AG20443 (cell line): ENCODE measurements around the gene PDLIM3.
"Not testable (repeated sequence)": the region's sequence is repeated elsewhere in the genome, so short reads cannot be mapped to it uniquely, and the experiment has no call there.

Source experiments
- DNase-seq: peaks from one replicate; pipeline ENCODE4 v3.0.0; 2012; ENCODE audit warnings: low spot score, mixed read lengths

PDLIM3 gene

GRCh38 chr4:185552254-185552653, 16.9 kb upstream of the PDLIM3 start:
- DNase-seq: no peak

GRCh38 chr4:185550933-185551332, 15.6 kb upstream of the PDLIM3 start:
- DNase-seq: no peak

- no peak for DNase-seq
These were observed 13.9 kb upstream of the PDLIM3 start for GRCh38 chr4:185549095-185549639.

GRCh38 chr4:185548587-185548986, 13.3 kb upstream of the PDLIM3 start:
- no peak for DNase-seq

GRCh38 chr4:185546335-185546734, 11.0 kb upstream of the PDLIM3 start:
- DNase-seq: no peak

- DNase-seq: no peak
These were observed 7.5 kb upstream of the PDLIM3 start for GRCh38 chr4:185542626-185543315.

GRCh38 chr4:185541251-185541727, 6.0 kb upstream of the PDLIM3 start:
- no peak for DNase-seq

GRCh38 chr4:185540487-185541120, 5.3 kb upstream of the PDLIM3 start:
- no peak for DNase-seq

- no peak for DNase-seq
These were observed 4.7 kb upstream of the PDLIM3 start for GRCh38 chr4:185540040-185540439.

- no peak for DNase-seq
These were observed 3.5 kb upstream of the PDLIM3 start for GRCh38 chr4:185538806-185539205.

GRCh38 chr4:185536411-185536709, 1.1 kb upstream of the PDLIM3 start:
- no peak for DNase-seq

- DNase-seq: no peak
These were observed 504 bp upstream of the PDLIM3 start for GRCh38 chr4:185535612-185536410.

GRCh38 chr4:185534511-185534865, 819 bp downstream of the PDLIM3 start:
- no peak for DNase-seq

GRCh38 chr4:185532795-185533324, 2.4 kb downstream of the PDLIM3 start:
- DNase-seq: no peak

GRCh38 chr4:185532293-185532692, 3.0 kb downstream of the PDLIM3 start:
- DNase-seq: no peak

GRCh38 chr4:185531654-185532053, 3.7 kb downstream of the PDLIM3 start:
- not testable (repeated sequence) for DNase-seq

- no peak for DNase-seq
These were observed 5.9 kb downstream of the PDLIM3 start for GRCh38 chr4:185529413-185529812.

GRCh38 chr4:185524888-185525863, 10.1 kb downstream of the PDLIM3 start:
- no peak for DNase-seq

GRCh38 chr4:185523862-185524261, 11.4 kb downstream of the PDLIM3 start:
- DNase-seq: no peak

GRCh38 chr4:185522451-185522850, 12.9 kb downstream of the PDLIM3 start:
- no peak for DNase-seq

- no peak for DNase-seq
These were observed 15.2 kb downstream of the PDLIM3 start for GRCh38 chr4:185520119-185520518.
